A673 (cell line): ENCODE measurements around the gene TMPO. TPM values are rescaled to one million over a fixed set of nuclear protein-coding genes. Genes with fewer than 3 reads are reported as not detected.
"Not testable (repeated sequence)": the region's sequence is repeated elsewhere in the genome, so short reads cannot be mapped to it uniquely, and the experiment has no call there.

Experiments used
- BruUV-seq: library from RNA; stranded (reverse); fragments of 400-500 nt; replicated peaks from 2 replicates; lab custom pipeline; 2021; lab: Mats Ljungman, UMichigan
- CTCF ChIA-PET: fragments of 300-600 bp; sonication (Branson Sonifier 250); formaldehyde crosslinking; loops from one replicate; lab custom pipeline; 2022; ENCODE audit warnings: antibody characterized with exemption; lab: Charles Lee
- POLR2A ChIA-PET: fragments of 300-600 bp; sonication (Branson Sonifier 250); formaldehyde crosslinking; loops from one replicate; lab custom pipeline; 2022; ENCODE audit warnings: antibody characterized with exemption; ENCODE audit not compliant: low non-redundant PET; lab: Charles Lee
- DNase-seq: peaks from one replicate; pipeline ENCODE4 v3.0.0-alpha.2; 2015; ENCODE audit warnings: low spot score
- H3K27ac ChIP-seq: fragments of 200-600 bp; sonication (generic); 2 replicates; pipeline ENCODE4 v1.5.1; 2016; ENCODE audit warnings: mixed run types, low read depth, mild to moderate bottlenecking, mixed read lengths, antibody characterized with exemption, low read length; ENCODE audit not compliant: poor library complexity, severe bottlenecking
- H3K27me3 ChIP-seq: fragments of 200-600 bp; sonication (generic); replicated peaks from 2 replicates; pipeline ENCODE4 v1.6.1; 2017; ENCODE audit warnings: mixed run types, low read depth, mild to moderate bottlenecking, mixed read lengths, antibody characterized with exemption, low read length; ENCODE audit not compliant: insufficient read depth, poor library complexity
- H3K36me3 ChIP-seq: fragments of 200-600 bp; sonication (generic); 2 replicates; pipeline ENCODE4 v1.6.1; 2016; ENCODE audit warnings: mixed run types, mild to moderate bottlenecking, mixed read lengths, antibody characterized with exemption, low read length; ENCODE audit not compliant: insufficient read depth, poor library complexity, severe bottlenecking
- H3K4me1 ChIP-seq: fragments of 200-600 bp; sonication (generic); 2 replicates; pipeline ENCODE4 v1.6.1; 2017; ENCODE audit warnings: mixed run types, mild to moderate bottlenecking, mixed read lengths, antibody characterized with exemption, low read length; ENCODE audit not compliant: insufficient read depth, poor library complexity, severe bottlenecking
- H3K4me3 ChIP-seq: fragments of 200-600 bp; sonication (generic); 2 replicates; pipeline ENCODE4 v1.5.1; 2016; ENCODE audit warnings: low read depth, mixed run types, mild to moderate bottlenecking, mixed read lengths, low read length; ENCODE audit not compliant: poor library complexity, severe bottlenecking
- H3K9me3 ChIP-seq: fragments of 200-600 bp; sonication (generic); 2 replicates; pipeline ENCODE4 v1.6.1; 2016; ENCODE audit warnings: mixed run types, low read depth, mild to moderate bottlenecking, mixed read lengths, antibody characterized with exemption, low read length; ENCODE audit not compliant: poor library complexity, severe bottlenecking
- CTCF ChIP-seq: fragments of 300-800, 200-600 bp; sonication (generic); conservative IDR thresholded peaks from 2 replicates; pipeline ENCODE4 v1.5.1; 2017; ENCODE audit warnings: low read depth, mild to moderate bottlenecking, antibody characterized with exemption, low read length, moderate library complexity, mixed read lengths
- EZH2 ChIP-seq: fragments of 200-600 bp; sonication (generic); IDR thresholded peaks from 2 replicates; pipeline ENCODE4 v1.6.1; 2017; ENCODE audit warnings: borderline replicate concordance, low read depth, mild to moderate bottlenecking, mixed read lengths, antibody characterized with exemption, low read length; ENCODE audit not compliant: poor library complexity, severe bottlenecking
- intact Hi-C: fragments of 100-400 bp; cut with micrococcal nuclease; formaldehyde crosslinking; loops from one replicate; pipeline ENCODE4 v1.10.0; 2022; ENCODE audit not compliant: unreplicated experiment
- total RNA-seq: library from RNA; stranded (reverse); gene quantifications from 2 replicates; pipeline ENCODE4 v1.2.3, GENCODE V29; 2021

TMPO gene
- total RNA-seq, 1 experiment from 2014 or later = 296 TPM

GRCh38 chr12:98572010-98572409 is 56.6 kb downstream of the TMPO start:
- no peaks in the 10 kb centered on the region for H3K36me3 ChIP-seq
- H3K27me3 ChIP-seq = no peaks in the 10 kb centered on the region
- no peaks in the 10 kb centered on the region for H3K4me1 ChIP-seq
- ChIA-PET POLR2A (no interaction called here), CTCF (no interaction called here)
- intact Hi-C loops = no loop called here
- H3K27ac ChIP-seq = no peak overlapping the region
- TF ChIP-seq EZH2 = no peak
- peak; percentile 47 for TF ChIP-seq CTCF
- H3K9me3 ChIP-seq = no peaks in the 10 kb centered on the region
- DNase-seq = peak; percentile 27
- BruUV-seq = no TSS peak
- no peak overlapping the region for H3K4me3 ChIP-seq

- no peaks in the 10 kb centered on the region for H3K4me1 ChIP-seq
- ChIA-PET CTCF (no interaction called here), POLR2A (no interaction called here)
- no peak overlapping the region for H3K27ac ChIP-seq
- no peaks in the 10 kb centered on the region for H3K36me3 ChIP-seq
- no peaks in the 10 kb centered on the region for H3K27me3 ChIP-seq
- H3K4me3 ChIP-seq = no peak overlapping the region
- DNase-seq = no peak
- H3K9me3 ChIP-seq = no peaks in the 10 kb centered on the region
- TF ChIP-seq CTCF = no peak
- TF ChIP-seq EZH2 = no peak
- intact Hi-C loops = no loop called here
- no TSS peak for BruUV-seq
Observed at GRCh38 chr12:98574110-98574509, 58.7 kb downstream of the TMPO start.

GRCh38 chr12:98575013-98575412 is 59.6 kb downstream of the TMPO start:
- Histone ChIP-seq H3K4me3 (no peak overlapping the region), H3K9me3 (no peaks in the 10 kb centered on the region), H3K4me1 (no peaks in the 10 kb centered on the region), H3K27ac (no peak overlapping the region), H3K27me3 (no peaks in the 10 kb centered on the region), H3K36me3 (no peaks in the 10 kb centered on the region)
- intact Hi-C loops = no loop called here
- no peak for TF ChIP-seq CTCF
- TF ChIP-seq EZH2 = no peak
- ChIA-PET POLR2A (interaction anchor here (0.6 kb wide), 1 partner anchor 20 kb away, joined by 3 read pairs; no protein-coding TSS in a partner anchor), CTCF (interaction anchor here (0.5 kb wide), 1 partner anchor 47 kb away, joined by 3 read pairs; no protein-coding TSS in a partner anchor)
- no peak for DNase-seq
- BruUV-seq = no TSS peak

GRCh38 chr12:98576795-98577194 is 61.4 kb downstream of the TMPO start:
- H3K9me3 ChIP-seq, intact Hi-C loops, CTCF ChIA-PET, H3K27me3 ChIP-seq, H3K27ac ChIP-seq, DNase-seq, H3K36me3 ChIP-seq, H3K4me3 ChIP-seq, H3K4me1 ChIP-seq, BruUV-seq, POLR2A ChIA-PET: not testable (repeated sequence)
